NCI-H2107 (cell line): ENCODE measurements around the gene LGMN.
"Not testable (repeated sequence)": the region's sequence is repeated elsewhere in the genome, so short reads cannot be mapped to it uniquely, and the experiment has no call there.

Experiments used
- DNase-seq: peaks from one replicate; lab custom pipeline; 2025; lab: John Stamatoyannopoulos, UW

The LGMN gene

DNA sequence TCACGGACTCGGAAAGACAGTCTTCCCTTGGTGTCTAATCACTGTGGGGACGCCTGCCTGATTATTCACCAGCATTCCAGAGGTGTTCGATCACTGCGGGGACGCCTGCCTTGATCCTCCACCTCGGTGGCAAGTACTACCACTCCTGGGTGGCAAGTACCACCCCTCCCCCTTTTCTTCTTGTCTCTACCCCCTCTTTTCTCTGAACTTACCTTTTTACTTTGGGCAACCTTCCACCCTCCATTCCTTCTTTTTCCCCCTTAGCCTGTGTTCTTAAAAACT, 12.0 kb upstream of the LGMN start:
- DNase-seq = no peak

DNA sequence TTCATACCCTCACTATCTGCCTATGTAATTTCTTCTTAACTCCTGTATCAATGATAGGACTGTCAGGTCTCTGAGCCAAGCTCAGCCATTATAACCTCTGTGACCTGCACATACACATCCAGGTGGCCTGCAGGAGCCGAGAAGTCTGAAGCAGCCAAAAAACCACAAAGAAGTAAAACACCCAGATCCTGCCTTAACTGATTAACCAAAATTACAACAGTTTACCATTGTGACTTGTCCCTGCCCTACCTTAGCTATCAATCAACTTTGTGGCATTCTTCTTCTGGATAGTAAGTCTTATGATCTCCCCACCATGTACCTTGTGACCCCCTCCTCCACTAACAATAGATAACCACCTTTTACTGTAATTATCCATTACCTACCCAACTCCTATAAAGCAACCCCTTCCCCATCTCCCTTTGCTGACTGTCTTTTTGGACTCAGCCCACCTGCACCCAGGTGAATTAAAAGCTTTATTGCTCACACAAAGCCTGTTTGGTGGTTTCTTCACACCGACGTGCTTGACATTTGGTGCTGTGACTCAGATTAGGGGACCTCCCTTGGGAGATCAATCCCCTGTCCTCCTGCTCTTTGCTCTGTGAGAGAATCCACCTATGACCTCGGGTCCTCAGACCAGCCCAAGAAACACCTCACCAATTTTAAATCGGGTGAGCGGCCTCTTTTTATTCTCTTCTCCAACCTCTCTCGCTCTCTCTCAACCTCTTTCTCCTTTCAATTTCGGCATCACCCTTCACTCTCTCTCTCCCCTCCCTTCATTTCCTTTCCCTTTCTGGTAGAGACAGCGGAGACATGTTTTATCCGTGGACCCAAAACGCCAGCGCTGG, 11.5 kb upstream of the LGMN start:
- no peak for DNase-seq

- DNase-seq = no peak
These were observed 10.9 kb upstream of the LGMN start for GRCh38 chr14:92759300-92759678.

DNA sequence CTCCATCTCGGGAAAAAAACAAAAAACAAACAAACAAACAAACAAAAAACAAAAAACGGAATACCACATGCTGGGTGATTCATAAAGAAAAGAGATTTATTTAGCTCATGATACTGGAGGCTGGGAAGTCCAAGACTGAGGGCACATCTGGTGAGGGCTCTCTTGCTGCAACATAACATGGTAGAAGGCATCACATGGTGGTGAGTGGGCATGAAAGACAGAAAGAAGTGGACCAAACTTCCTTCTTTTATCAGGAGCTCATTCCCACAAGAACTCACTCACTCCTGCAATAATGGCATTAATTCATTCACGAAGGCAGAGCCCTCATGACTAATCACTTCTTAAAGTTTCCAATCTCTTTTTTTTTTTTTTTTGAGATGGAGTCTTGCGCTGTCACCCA, 8.0 kb upstream of the LGMN start:
- DNase-seq = no peak

DNA sequence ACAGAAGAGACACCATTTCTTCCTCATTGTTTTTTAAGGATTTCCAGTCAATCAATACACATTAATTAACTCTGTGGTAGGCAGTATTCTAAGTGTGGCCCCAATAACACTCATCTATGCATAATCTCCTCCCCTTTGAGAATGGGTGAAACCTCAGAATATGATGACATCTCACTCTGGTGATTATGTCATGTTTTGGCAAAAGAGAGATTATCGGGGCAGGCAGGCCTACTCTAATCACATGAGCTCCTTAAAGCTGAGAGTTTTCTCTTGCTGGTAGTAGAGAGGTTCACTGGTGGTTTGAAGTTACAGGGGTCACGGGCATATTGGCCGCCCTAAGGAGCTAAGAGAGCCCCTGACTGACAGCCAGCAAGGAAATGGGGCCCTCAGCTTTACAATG, 7.1 kb upstream of the LGMN start:
- DNase-seq = no peak

DNA sequence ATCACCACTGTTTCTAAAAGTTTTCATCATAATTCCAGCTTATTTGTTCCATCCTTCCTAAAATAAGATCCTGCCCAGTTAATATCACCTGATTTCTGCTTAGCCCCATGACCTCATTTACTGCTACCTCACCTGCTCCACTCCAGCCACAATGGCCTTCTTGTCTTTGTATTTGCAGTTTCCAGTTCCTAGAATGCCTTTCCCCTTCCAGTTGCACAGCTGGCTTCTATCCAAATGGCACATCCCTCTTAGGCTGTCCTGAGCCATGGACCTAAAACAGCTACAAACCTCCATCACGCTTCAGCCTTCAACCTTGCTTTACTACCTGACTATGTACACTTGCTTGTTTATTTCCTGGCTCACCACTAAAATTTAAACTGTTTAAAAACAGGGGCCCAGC, 6.5 kb upstream of the LGMN start:
- DNase-seq = no peak

GRCh38 chr14:92753250-92753649, 4.8 kb upstream of the LGMN start:
- DNase-seq = no peak

GRCh38 chr14:92751819-92752218, 3.4 kb upstream of the LGMN start:
- no peak for DNase-seq

- DNase-seq = no peak
These were observed 2.6 kb upstream of the LGMN start for GRCh38 chr14:92750994-92751400.

DNA sequence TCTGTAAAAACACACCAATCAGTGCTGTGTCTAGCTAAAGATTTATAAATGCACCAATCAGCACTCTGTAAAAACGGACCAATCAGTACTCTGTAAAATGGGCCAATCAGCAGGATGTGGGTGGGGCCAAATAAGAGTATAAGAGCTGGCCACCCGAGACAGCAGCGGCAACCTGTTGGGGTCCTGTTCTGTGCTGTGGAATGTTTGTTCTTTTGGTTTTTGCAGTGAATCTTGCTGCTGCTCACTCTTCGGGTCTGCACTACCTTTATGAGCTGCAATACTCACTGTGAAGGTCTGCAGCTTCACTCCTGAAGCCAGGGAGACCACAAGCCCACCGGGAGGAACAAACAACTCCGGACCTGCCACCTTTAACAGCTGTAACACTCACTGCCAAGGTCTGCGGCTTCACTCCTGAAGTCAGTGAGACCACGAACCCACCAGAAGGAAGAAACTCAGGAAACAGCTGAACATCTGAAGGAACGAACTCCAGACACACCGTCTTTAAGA, 1.8 kb upstream of the LGMN start:
- DNase-seq = not testable (repeated sequence)

DNA sequence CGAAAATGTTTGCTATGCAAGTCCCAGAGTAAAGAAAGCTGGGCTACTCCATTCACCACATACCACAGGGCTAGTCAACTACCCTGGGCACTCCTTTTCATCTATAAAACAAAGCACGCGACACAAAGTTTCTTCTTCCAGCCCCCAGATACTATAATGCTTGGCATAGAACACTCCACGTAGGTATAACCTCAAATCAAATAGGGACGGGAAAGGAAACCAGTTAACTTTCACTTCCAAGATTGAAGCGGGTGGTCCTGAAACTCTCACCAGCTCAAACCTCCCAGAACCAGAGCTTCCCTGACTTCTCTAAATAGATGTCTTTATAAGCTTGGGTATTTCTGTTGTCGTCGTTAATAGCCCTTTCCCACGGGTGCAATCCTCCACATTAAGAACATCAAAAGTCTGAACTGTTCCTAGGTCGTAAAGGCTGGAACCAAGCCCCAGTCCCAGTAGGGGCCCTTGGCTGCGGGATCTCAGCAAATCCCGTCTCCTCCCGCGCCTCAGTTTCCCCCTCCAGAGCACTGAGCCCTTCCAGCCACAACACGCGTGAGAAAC, 647 bp downstream of the LGMN start:
- DNase-seq = no peak

DNA sequence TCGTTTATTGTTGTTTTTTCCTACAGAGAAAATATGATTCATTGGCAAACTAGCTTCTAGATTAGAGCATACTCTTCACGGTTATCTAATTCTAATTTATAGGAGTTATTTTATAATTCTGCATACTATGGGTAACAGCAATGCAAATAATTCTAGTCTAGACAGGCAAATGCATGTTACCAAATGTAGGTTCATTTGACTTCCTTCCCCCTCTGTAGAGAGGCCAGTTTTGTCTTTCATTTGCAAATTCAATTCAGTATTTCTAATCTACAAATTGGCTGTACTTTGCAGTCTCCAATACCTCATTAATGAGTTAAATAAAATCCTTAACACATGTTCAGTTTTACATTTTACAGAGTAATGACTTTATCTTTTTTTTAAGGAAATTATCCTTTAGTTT, 4.2 kb downstream of the LGMN start:
- no peak for DNase-seq

DNA sequence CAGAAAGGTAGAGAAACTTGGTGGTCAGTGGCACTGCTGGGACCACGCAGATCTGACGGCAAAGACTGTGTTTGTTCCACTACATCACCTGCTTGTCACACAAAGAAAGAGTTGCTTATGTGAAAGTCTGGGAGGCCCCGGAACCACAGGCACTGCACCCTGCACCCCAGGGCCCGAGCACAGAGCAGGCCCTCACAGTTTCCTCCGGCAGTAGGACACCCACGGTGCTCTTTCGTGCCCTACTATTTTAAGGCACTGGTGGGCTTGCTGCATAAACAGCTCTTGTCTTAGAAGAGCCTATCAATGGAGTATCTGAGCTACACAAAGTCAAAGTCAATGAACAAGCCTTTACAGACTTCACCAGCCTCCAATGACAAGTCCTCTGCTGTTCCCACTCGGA, 8.0 kb downstream of the LGMN start:
- no peak for DNase-seq

DNA sequence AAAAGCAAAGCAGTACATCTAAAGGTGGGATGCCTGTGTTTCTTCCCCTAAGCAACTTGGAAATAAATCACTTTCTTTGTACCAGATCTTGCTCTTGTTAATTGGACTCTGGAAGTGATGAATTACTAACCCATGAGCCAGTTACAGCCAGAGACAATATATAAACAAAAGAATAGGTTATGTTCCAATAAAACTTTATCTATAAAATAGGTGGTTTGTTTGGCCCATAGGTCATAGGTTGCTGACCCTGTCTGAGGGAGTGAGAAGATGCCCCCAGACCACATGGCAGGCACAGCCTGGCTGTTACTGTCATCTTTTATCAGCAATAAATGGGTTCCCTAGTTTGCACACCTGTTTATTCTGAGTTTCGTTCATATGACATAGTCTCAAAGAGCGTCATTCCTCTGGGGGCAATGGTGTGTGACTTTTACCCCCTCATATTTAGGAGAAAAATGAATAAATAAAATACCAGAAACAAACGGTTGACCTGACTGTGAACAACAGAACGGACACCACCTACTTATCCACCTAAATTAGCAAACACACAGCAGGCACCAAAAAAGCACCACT, 10.7 kb downstream of the LGMN start:
- DNase-seq = no peak

GRCh38 chr14:92737206-92737605, 11.2 kb downstream of the LGMN start:
- no peak for DNase-seq

GRCh38 chr14:92735344-92735743, 13.1 kb downstream of the LGMN start:
- no peak for DNase-seq

DNA sequence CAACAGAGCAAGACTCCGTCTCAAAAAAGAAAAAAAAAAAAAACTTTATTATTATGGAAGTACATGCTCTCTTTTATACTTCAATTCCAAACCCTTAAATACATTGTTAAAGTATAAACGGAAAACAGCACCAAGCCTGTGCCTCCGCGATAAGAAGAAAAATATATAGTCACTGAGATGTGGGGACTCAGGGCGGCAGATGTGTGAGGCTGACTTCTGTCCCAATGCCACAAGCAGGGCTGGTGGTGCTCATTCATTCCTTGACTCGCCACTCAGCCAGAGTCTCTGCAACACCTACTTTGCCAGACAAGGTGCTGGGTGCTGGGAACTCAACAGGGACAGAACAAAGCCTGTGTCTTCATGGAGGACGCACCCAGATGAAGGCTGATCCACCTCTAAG, 13.8 kb downstream of the LGMN start:
- DNase-seq = no peak

- no peak for DNase-seq
These were observed 15.4 kb downstream of the LGMN start for GRCh38 chr14:92733007-92733406.

- DNase-seq = no peak
These were observed 16.8 kb downstream of the LGMN start for GRCh38 chr14:92731622-92732115.

DNA sequence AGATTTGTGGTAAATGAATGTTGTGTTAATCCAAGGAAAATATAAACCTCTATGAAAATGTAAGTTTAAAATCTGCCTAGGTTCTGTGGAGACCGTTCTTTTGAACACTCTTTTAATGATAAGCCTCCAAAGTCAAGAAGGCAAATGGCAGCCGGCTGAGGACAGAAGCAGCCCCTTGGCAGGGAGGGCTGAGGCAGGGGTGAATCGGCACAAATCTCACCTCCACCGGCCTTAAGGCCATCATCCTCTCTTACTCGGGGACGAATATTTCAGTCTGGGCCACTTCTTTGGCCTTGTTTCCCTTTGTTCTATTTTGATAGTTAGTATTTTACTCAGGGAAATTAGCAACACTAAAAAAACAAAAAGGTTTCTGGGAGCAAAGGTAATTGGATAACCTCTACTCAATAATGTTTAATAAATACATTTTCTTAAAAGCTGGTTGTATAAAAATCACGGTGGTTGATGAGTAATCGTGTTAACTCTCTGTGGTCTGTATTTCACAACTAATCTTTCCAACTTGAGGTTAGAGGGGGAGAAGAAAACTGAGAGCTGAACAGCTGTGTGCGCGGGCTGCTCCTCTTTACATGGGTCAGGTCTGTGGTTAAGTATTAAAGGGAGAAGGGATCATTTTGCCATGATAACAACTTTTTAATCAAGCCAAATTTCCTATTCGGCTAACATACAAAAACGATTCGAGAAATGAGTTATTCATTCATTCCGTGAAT, 18.6 kb downstream of the LGMN start:
- no peak for DNase-seq

DNA sequence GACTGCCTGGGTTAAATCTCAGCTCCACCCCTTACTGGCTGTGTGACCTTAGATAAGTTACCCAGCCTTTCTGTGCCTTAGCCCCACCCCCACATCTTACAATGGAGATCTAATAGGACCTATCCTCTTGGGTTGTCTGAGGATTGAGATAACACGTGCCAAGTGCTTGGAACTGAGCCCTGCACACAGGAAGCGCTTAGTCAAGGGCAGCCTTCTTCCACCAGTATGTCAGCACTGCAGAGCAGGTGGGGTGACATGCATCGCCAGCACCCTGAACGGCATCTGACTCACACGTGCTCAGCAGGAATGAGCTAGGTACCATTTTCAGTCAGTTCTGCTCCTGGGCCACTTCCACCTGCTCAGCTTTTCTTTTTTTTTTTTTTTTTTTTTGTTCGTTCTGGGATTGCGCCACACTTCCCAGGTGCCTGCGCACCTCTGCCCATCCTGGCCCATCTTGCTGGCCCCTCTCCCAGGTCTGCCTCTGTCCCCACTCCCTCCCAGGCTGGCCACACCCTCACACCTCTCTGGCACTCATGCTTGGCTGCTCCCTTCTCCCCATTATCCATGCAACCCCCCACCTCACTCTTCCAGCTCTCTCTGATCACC, 19.6 kb downstream of the LGMN start:
- no peak for DNase-seq

DNA sequence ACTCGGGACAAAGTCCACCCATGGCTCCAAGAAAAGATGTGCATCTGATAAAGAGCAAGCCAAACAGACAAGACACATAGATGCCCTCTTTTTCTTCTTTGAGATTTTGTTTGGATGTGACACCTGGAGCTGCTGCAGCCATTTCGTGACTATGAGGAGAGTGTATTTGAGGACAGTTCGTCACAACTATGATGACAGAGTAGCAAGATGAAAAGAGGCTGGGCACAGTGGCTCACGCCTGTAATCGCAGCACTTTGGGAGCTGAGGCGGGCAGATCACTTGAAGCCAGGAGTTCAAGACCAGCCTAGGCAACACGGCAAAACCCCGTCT, 21.5 kb downstream of the LGMN start:
- DNase-seq = no peak
